Activated naive CD4-positive, alpha-beta T cell (primary cell): ENCODE data around the gene ENPP1.
A peak's percentile ranks its signal among the peaks of the same experiment; 100 is the strongest.

Source experiments
- DNase-seq, 4 experiments: peaks; one replicate each; lab custom pipeline; 2025; lab: John Stamatoyannopoulos, UW

ENPP1 gene

GRCh38 chr6:131807644-131808459 is at the start of gene ENPP1:
TSS of gene ENPP1 (plus strand) at chr6:131808020. CDS start at chr6:131808036, 16 bp downstream.
- peak in 2 of 4 experiments; percentile 3 to 13 for DNase-seq

GRCh38 chr6:131758920-131759319 is 48.9 kb upstream of the ENPP1 start:
- DNase-seq: no peak

- no peak for DNase-seq
These were observed 46.6 kb upstream of the ENPP1 start for GRCh38 chr6:131761060-131761761.

GRCh38 chr6:131761762-131762067 is 46.1 kb upstream of the ENPP1 start:
- no peak for DNase-seq

- no peak for DNase-seq
These were observed 44.8 kb upstream of the ENPP1 start for GRCh38 chr6:131762984-131763383.

GRCh38 chr6:131763749-131764148 is 44.1 kb upstream of the ENPP1 start:
- no peak for DNase-seq

GRCh38 chr6:131764350-131764749 is 43.5 kb upstream of the ENPP1 start:
- no peak for DNase-seq

GRCh38 chr6:131765081-131765803 is 42.6 kb upstream of the ENPP1 start:
- DNase-seq: no peak

GRCh38 chr6:131765804-131766135 is 42.0 kb upstream of the ENPP1 start:
- no peak for DNase-seq

GRCh38 chr6:131766631-131767030 is 41.2 kb upstream of the ENPP1 start:
- no peak for DNase-seq

GRCh38 chr6:131768964-131769363 is 38.9 kb upstream of the ENPP1 start:
- DNase-seq: no peak

- no peak for DNase-seq
These were observed 38.3 kb upstream of the ENPP1 start for GRCh38 chr6:131769385-131770141.

- no peak for DNase-seq
These were observed 37.0 kb upstream of the ENPP1 start for GRCh38 chr6:131770776-131771175.

GRCh38 chr6:131773284-131773950 is 34.4 kb upstream of the ENPP1 start:
- DNase-seq: no peak

- no peak for DNase-seq
These were observed 31.9 kb upstream of the ENPP1 start for GRCh38 chr6:131775886-131776285.

GRCh38 chr6:131776985-131777384 is 30.8 kb upstream of the ENPP1 start:
- no peak for DNase-seq

- DNase-seq: no peak
These were observed 29.7 kb upstream of the ENPP1 start for GRCh38 chr6:131778169-131778568.

- DNase-seq: no peak
These were observed 28.5 kb upstream of the ENPP1 start for GRCh38 chr6:131779304-131779703.

GRCh38 chr6:131780600-131780999 is 27.2 kb upstream of the ENPP1 start:
- no peak for DNase-seq

- no peak for DNase-seq
These were observed 26.1 kb upstream of the ENPP1 start for GRCh38 chr6:131781687-131782086.

GRCh38 chr6:131782764-131783163 is 25.1 kb upstream of the ENPP1 start:
- DNase-seq: no peak

GRCh38 chr6:131784561-131784960 is 23.3 kb upstream of the ENPP1 start:
- no peak for DNase-seq
